Sigmoid colon (tissue), 3 donors: ENCODE data around the gene ITPR1.

ENCODE experiments used
- CTCF ChIP-seq, 4 experiments: fragments of 450-650 bp in 3 of 4; fragments of 200-600 bp in 1 of 4; IDR thresholded peaks; one replicate each; pipeline ENCODE4 v1.5.1; 2016 to 2019; ENCODE audit warnings: antibody characterized with exemption in 4 of 4, mild to moderate bottlenecking in 3 of 4, moderate library complexity in 2 of 4
- POLR2A ChIP-seq, 2 donors: fragments of 450-650 bp; IDR thresholded peaks; one replicate each; pipeline ENCODE4 v1.6.1; 2016; ENCODE audit warnings: antibody characterized with exemption in 2 of 2, mild to moderate bottlenecking in 2 of 2, moderate library complexity in 2 of 2

GRCh38 chr3:4743371-4743770 lies 250.2 kb downstream of the ITPR1 start:
- TF ChIP-seq CTCF (IDR thresholded peaks at IDR 0.05) (no peak), POLR2A (IDR thresholded peaks at IDR 0.05) (no peak)
